ENCODE measurements around the gene HPCA.

HPCA gene

GRCh38 chr1:32890516-32891240 is 4.4 kb downstream of the HPCA start:
- no peak for DNase-seq

DNA sequence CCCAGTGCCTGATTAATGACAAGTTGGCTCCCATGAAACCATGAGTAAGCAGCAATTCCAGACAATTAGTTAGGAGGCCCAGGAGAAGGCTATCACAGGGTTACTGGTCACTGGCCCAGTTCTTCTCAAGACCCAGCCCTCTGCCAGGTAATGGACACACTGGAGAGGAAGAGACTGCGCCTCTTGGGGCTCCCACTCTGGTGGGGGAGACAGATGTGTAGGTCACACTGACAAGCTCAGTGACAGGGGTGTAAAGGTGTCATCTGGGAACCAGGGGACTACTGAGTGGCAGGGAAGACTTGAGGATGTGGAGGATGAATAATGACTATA is 4.9 kb downstream of the HPCA start:
- no peak for DNase-seq

GRCh38 chr1:32891630-32892029 is 5.3 kb downstream of the HPCA start:
- DNase-seq = no peak

- DNase-seq = no peak
Observed at GRCh38 chr1:32892368-32893197, 6.3 kb downstream of the HPCA start.

DNA sequence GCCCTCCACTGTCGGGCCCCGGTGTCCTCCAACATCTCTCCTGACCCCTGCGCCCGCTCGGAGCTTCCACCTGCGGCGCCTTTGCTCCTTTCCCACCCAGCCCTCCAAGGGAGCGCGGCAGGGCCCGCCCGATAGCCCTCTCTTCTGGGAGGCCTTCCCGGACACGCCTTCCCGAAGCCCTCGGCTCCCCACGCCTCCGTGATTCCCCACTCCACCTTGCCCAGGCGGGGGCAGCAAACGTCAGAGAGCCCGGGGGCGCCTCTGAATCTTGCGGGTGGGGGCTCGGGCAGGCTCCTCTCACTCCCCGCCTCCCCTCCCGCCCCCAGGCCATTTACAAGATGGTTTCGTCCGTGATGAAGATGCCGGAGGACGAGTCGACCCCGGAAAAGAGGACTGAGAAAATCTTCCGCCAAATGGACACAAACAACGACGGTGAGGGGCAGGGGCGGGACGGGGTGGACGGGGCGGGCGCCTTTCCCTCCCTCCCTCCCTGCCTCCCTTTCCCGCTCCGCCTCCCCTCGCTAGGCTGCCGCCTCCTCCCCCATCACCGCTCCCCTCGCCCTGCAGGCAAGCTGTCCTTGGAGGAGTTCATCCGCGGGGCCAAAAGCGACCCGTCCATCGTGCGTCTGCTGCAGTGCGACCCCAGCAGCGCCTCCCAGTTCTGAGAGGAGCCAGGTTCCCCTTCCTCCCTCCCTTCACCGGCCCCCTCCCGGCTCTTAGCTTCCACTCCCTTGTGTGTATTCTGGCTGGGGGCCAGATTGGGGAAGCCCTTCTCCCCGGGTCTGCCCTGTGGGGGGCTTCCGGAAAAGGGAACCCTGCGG is 7.1 kb downstream of the HPCA start:
- no peak for DNase-seq

DNA sequence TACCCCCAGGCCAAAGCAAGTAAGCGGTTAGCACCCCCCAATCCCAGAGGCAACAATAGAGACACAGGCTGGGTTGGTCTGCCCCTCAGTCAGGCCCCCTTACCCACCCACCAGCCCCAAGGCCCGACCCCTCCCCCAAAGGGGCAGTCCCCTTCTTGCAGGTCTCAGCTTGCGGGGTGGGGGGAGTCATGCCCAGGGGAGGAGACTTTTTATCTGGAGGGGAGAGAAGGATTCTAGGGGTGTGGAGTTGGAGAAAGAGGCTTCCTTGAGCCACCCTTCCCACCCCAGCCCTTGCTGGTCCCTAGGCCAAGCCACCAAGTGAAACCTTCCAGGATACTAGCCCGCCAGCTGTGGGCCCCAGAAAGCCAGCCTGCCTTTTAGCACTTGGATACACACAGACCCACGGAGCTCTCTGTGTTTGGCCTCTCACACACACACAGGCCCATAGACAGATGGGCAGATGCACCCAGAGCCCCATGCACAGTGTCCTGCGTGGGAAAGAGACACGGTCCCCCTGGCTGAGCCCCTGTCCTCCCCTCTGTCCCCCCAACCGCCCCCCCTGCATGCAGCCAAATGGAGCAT is 7.8 kb downstream of the HPCA start:
- DNase-seq = no peak

DNA sequence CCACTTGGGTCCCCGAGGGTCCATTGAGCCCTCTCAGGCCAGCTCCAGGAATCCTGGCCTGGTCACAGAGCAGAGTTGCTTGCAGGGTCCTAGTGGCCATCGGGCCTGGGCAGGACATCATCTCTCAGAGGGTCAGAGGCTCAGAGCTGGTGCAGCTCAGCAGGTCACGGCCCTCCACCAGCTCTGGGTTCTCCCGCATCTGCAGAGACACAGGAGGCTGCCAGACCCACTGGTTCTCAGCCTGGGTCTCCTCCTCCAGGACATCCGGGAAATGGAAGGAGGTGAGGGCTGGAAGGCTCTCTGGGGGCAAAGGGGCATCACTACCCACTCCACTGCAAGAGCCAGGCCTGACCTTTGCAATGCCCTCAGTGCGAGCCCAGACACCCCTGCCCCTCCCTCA is 8.4 kb downstream of the HPCA start:
- DNase-seq = no peak

- no peak for DNase-seq
Observed at GRCh38 chr1:32895325-32896215, 9.3 kb downstream of the HPCA start.

- DNase-seq = no peak
Observed at GRCh38 chr1:32896451-32896850, 10.2 kb downstream of the HPCA start.

DNA sequence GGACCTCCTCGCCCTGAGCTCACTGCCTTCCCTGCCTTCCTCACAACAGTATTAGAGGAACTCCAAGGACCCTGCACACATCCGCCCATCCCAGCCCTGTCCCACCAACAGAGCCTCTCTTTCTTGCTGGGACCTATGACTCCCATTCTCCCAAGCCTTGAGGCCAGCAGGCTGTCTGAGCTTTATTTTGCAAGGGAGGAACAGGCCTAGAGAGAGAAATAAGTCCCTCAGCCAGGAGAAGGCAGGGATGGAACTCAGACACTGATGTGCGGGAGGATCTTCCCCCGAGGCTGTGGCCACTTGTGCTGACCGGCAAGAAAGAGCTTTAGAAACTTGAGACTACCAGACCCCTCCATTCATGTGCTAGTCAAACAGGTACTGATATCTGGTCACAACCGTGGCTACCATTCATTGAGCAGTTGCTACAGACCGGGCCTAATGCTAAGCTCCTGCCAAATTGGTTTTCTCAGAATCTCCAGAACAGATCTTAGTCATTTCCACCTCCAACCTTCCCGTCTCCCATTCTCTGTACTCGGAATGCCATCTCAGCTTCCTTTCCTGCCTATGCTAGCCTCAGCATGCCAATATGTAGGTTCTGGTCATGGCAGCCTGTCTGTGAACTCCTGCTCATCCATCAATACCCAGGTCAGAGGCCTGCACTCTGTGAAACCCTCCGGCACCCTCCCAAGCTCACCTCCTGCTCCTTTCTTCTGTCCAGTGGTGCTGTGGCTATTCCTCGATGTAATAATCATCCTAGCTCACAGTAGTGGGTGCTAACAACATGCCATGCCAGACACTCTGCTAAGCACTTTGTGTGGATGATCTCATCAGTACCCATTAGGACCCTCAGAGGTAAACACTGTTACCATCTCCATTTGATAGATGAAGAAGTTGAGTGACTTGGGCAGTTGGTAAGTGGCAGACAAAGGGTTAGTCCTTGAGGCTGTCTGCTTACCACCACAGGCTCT is 11.1 kb downstream of the HPCA start:
- DNase-seq = no peak

GRCh38 chr1:32898056-32898455 is 11.8 kb downstream of the HPCA start:
- DNase-seq = no peak

DNA sequence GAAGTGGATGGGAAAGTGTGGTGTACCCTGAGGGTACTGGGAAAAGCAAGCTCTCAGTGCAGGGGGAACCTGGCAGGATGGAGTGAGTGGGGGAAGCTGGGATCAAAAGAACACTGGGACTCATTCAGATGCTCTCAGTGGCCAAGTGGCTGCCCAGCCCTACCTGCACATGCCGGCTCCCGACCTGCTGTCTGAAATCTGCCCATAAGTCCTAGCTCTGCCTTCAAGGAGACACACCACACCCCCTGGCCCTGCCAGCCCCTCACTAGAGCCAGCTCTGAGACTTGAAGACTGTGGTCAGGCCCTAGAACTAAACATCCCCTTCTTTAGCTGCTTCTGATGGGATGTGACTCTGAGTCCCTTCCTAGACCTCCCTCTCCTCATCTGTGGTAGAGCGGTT is 12.7 kb downstream of the HPCA start:
- no peak for DNase-seq

- no peak for DNase-seq
Observed at GRCh38 chr1:32899586-32900296, 13.4 kb downstream of the HPCA start.

GRCh38 chr1:32900371-32900955 is 14.2 kb downstream of the HPCA start:
- DNase-seq = no peak

GRCh38 chr1:32900956-32901822 is 14.9 kb downstream of the HPCA start, which contains the start of gene TMEM54:
Gene TMEM54 (minus strand): TSS chr1:32901389. CDS start chr1:32901238, 151 bp downstream.
- no peak for DNase-seq

DNA sequence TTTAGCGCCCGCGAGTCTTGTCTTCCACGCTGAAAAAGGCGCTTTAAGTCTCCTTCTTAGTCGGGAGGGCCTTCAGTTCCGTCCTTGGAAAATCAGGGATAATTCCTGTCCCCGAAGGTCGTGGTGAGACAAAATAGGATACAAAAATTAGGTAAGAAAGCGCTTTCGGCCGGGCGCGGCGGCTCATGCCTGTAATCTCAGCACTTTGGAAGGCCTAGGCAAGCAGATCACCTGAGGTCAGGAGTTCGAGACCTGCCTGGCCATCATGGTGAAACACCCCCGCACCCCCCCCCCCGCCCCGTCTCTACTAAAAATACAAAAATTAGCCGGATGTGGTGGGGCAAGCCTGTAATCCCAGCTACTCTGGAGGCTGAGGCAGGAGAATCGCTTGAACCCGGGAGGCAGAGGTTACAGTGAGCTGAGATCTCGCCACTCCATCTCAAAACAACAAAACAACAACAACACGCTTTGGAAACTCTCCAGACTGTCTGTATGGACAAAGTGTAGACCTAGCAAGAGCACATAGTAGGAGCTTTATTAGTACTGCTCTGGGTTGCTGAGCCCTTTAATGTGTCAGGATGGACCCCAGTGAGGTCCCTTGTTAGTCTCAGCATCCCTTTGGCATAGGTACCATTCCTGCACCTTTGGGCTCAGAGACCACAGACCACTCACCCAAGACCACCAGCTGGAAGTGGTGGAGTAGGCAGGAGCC is 15.7 kb downstream of the HPCA start:
- no peak for DNase-seq

GRCh38 chr1:32902535-32902920 is 16.2 kb downstream of the HPCA start:
- no peak for DNase-seq
